Neural progenitor cell (in vitro differentiated cells): ENCODE data around the gene KCNMA1. TPM values are rescaled to one million over a fixed set of nuclear protein-coding genes. Genes with fewer than 3 reads are reported as not detected.

ENCODE experiments used
- DNase-seq: peaks from one replicate; pipeline ENCODE4 v3.0.0-alpha.2; 2016; ENCODE audit warnings: low spot score
- H2AFZ ChIP-seq: fragments of 200-600 bp; sonication (generic); replicated peaks from 2 replicates; pipeline ENCODE4 v1.6.1; 2016; ENCODE audit warnings: antibody characterized with exemption
- H3F3A ChIP-seq: fragments of 200-600 bp; sonication (generic); 2 replicates; pipeline ENCODE4 v1.6.1; 2016; ENCODE audit warnings: antibody characterized with exemption, low read depth
- H3K27ac ChIP-seq: fragments of 200-600 bp; sonication (generic); 2 replicates; pipeline ENCODE4 v1.5.1; 2016; ENCODE audit warnings: mild to moderate bottlenecking
- H3K27me3 ChIP-seq: fragments of 200-600 bp; sonication (generic); 2 replicates; pipeline ENCODE4 v1.6.1; 2016; ENCODE audit warnings: mild to moderate bottlenecking, moderate library complexity
- H3K36me3 ChIP-seq: fragments of 200-600 bp; sonication (generic); 2 replicates; pipeline ENCODE4 v1.5.1; 2016
- H3K4me1 ChIP-seq: fragments of 200-600 bp; sonication (generic); 2 replicates; pipeline ENCODE4 v1.6.1; 2016; ENCODE audit warnings: mixed run types
- H3K4me2 ChIP-seq: fragments of 200-600 bp; sonication (generic); 2 replicates; pipeline ENCODE4 v1.6.1; 2016
- H3K4me3 ChIP-seq: fragments of 200-600 bp; sonication (generic); 2 replicates; pipeline ENCODE4 v1.5.1; 2016
- H3K79me2 ChIP-seq: fragments of 200-600 bp; sonication (generic); 2 replicates; pipeline ENCODE4 v1.6.1; 2016; ENCODE audit warnings: low read depth
- H3K9ac ChIP-seq: fragments of 200-600 bp; sonication (generic); 2 replicates; pipeline ENCODE4 v1.6.1; 2016
- H3K9me3 ChIP-seq: fragments of 200-600 bp; sonication (generic); 2 replicates; pipeline ENCODE4 v1.5.1; 2016; ENCODE audit warnings: low read depth
- H4K20me1 ChIP-seq: fragments of 200-600 bp; sonication (generic); 2 replicates; pipeline ENCODE4 v1.6.1; 2016; ENCODE audit warnings: low read depth
- H3K27ac Mint-ChIP-seq: 3 replicates; pipeline ENCODE4 v1.8.0; 2021; ENCODE audit warnings: mixed read lengths
- H3K27me3 Mint-ChIP-seq: 2 replicates; pipeline ENCODE4 v1.8.0; 2022; ENCODE audit warnings: low read depth, mild to moderate bottlenecking, inconsistent platforms, moderate library complexity, mixed read lengths; ENCODE audit not compliant: insufficient read depth
- H3K36me3 Mint-ChIP-seq: 3 replicates; pipeline ENCODE4 v1.8.0; 2021; ENCODE audit warnings: mixed read lengths
- H3K4me1 Mint-ChIP-seq: 3 replicates; pipeline ENCODE4 v1.8.0; 2021; ENCODE audit warnings: mixed read lengths
- H3K4me3 Mint-ChIP-seq: 3 replicates; pipeline ENCODE4 v1.8.0; 2021; ENCODE audit warnings: mild to moderate bottlenecking, moderate library complexity, mixed read lengths
- H3K9me3 Mint-ChIP-seq: 3 replicates; pipeline ENCODE4 v1.8.0; 2020; ENCODE audit warnings: mixed read lengths
- EZH2 ChIP-seq: fragments of 200-600 bp; sonication (generic); IDR thresholded peaks from 2 replicates; pipeline ENCODE4 v1.6.1; 2017; ENCODE audit warnings: antibody characterized with exemption, mild to moderate bottlenecking, moderate library complexity
- EZH2phosphoT487 ChIP-seq: fragments of 200-600 bp; sonication (generic); IDR thresholded peaks from 2 replicates; pipeline ENCODE4 v1.6.1; 2017; ENCODE audit warnings: antibody characterized with exemption
- total RNA-seq: library from RNA; depleted of rRNA; stranded (reverse); fragments of >200 nt; gene quantifications from 2 replicates; pipeline ENCODE4 v1.2.3, GENCODE V29; 2015; ENCODE audit warnings: low replicate concordance
- TF ChIP-seq, protein P1 (sequence below): fragments of 200-600 bp; sonication (generic); IDR thresholded peaks from 2 replicates; pipeline ENCODE4 v1.5.1; 2017; ENCODE audit warnings: antibody characterized with exemption, mild to moderate bottlenecking

Gene KCNMA1
- total RNA-seq, 1 donor from 2014 or later: 2.4 TPM

DNA sequence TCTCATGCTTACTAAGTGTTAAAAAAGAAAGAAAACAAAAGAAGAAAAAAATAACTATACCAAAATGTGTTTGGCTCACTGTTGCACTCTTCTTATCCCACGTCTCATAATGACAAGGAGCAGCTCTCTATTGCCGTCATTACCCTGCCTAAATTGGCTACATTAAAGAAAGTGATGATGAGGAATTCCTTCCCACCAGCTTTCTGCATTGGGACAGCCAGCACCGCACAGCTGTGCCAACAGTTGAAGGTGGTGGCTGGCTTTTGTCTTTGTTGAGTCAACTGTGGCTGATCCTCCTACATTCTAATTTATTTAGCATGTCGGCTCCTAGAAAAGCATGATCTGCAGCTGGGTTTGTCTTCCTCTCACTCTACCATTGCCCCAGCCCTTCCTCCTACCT lies 751.8 kb downstream of the KCNMA1 start:
- Histone ChIP-seq H3K36me3 (no peaks in the 10 kb centered on the region), H3K4me2 (peak overlapping the region; percentile 31), H3K9me3 (no peaks in the 10 kb centered on the region), H4K20me1 (no peaks in the 10 kb centered on the region), H3K9ac (no peak overlapping the region), H3K27ac (no peak overlapping the region), H3K4me1 (peaks cover 31% of the 10 kb centered on the region), H3K79me2 (no peaks in the 10 kb centered on the region), H2AFZ (no peak overlapping the region), H3K4me3 (no peak overlapping the region), H3F3A (peaks cover 11% of the 10 kb centered on the region), H3K27me3 (no peaks in the 10 kb centered on the region)
- H3K27me3 Mint-ChIP-seq: peaks cover 5% of the 10 kb centered on the region
- no peaks in the 10 kb centered on the region for H3K9me3 Mint-ChIP-seq
- peaks cover 30% of the 10 kb centered on the region for H3K4me1 Mint-ChIP-seq
- DNase-seq: peak; percentile 72
- no peaks in the 10 kb centered on the region for H3K36me3 Mint-ChIP-seq
- H3K4me3 Mint-ChIP-seq: no peak overlapping the region
- TF ChIP-seq, protein P1, sequence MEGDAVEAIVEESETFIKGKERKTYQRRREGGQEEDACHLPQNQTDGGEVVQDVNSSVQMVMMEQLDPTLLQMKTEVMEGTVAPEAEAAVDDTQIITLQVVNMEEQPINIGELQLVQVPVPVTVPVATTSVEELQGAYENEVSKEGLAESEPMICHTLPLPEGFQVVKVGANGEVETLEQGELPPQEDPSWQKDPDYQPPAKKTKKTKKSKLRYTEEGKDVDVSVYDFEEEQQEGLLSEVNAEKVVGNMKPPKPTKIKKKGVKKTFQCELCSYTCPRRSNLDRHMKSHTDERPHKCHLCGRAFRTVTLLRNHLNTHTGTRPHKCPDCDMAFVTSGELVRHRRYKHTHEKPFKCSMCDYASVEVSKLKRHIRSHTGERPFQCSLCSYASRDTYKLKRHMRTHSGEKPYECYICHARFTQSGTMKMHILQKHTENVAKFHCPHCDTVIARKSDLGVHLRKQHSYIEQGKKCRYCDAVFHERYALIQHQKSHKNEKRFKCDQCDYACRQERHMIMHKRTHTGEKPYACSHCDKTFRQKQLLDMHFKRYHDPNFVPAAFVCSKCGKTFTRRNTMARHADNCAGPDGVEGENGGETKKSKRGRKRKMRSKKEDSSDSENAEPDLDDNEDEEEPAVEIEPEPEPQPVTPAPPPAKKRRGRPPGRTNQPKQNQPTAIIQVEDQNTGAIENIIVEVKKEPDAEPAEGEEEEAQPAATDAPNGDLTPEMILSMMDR: no peak
- TF ChIP-seq EZH2phosphoT487: no peak
- TF ChIP-seq EZH2: no peak
- no peak overlapping the region for H3K27ac Mint-ChIP-seq

DNA sequence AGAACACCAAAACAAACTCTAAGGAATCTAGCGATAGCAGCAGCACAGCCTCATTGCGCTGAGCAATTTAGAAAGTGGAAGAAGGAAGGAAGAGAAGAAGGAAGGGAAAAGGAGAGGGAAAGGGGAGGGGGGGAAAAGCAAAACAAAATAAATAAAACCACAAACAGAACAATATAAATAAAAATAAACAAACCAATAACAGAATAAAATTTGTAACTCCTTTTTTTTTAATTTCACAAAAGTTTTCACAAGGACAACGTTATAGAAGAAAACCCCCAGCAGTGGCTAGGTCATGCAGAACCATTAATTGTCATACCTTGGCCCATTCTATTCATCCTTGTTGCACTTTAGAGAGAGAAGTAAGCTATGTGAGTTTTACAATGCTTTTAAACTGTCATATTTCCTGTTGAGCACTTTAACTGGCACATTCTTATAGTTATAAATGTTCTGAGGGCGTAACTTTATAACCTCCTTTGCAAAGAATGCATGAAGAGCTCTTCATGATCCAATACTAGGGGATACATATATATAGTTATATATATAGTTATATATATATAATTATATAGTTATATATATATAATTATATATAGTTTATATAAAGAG lies 752.8 kb downstream of the KCNMA1 start:
- Histone ChIP-seq H2AFZ (no peak overlapping the region), H3K4me2 (no peak overlapping the region), H3K4me3 (no peak overlapping the region), H3K9ac (no peak overlapping the region), H3K9me3 (no peaks in the 10 kb centered on the region), H3K27me3 (no peaks in the 10 kb centered on the region), H3F3A (peaks cover 11% of the 10 kb centered on the region), H3K27ac (no peak overlapping the region), H3K79me2 (no peaks in the 10 kb centered on the region), H3K4me1 (peaks cover 31% of the 10 kb centered on the region), H4K20me1 (no peaks in the 10 kb centered on the region), H3K36me3 (no peaks in the 10 kb centered on the region)
- TF ChIP-seq, protein P1: no peak
- TF ChIP-seq EZH2 (no peak), EZH2phosphoT487 (no peak)
- Mint-ChIP-seq H3K36me3 (no peaks in the 10 kb centered on the region), H3K27ac (no peak overlapping the region), H3K4me3 (no peak overlapping the region), H3K27me3 (peaks cover 5% of the 10 kb centered on the region), H3K4me1 (peaks cover 40% of the 10 kb centered on the region), H3K9me3 (no peaks in the 10 kb centered on the region)
- DNase-seq: no peak

DNA sequence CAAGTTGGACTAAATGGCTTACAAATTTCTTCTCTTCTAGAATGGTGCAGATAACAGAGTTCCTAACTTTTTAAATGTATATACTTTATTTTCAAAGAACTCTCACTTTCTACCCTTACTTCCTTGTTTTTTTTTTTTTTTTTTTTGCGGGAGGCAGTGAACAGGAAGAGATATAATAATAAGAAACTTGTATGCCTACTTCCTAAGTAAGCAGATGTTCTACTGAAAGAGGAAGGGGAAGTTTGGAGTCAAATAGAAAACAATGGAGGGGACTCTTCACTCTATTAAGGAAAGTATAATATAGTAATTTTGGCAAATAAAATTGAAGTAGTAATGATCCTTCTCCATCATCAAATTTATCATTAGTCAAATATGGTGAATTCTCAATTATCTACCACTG lies 754.0 kb downstream of the KCNMA1 start:
- H3K79me2 ChIP-seq: no peaks in the 10 kb centered on the region
- no peaks in the 10 kb centered on the region for H3K36me3 ChIP-seq
- no peak overlapping the region for H3K27ac ChIP-seq
- no peaks in the 10 kb centered on the region for H3K9me3 ChIP-seq
- H3F3A ChIP-seq: peaks cover 11% of the 10 kb centered on the region
- TF ChIP-seq, protein P1: no peak
- TF ChIP-seq EZH2phosphoT487: no peak
- TF ChIP-seq EZH2: no peak
- H3K4me1 ChIP-seq: peaks cover 34% of the 10 kb centered on the region
- Mint-ChIP-seq H3K9me3 (no peaks in the 10 kb centered on the region), H3K4me3 (no peak overlapping the region), H3K27ac (no peak overlapping the region), H3K4me1 (peaks cover 51% of the 10 kb centered on the region), H3K27me3 (peaks cover 5% of the 10 kb centered on the region), H3K36me3 (no peaks in the 10 kb centered on the region)
- no peak overlapping the region for H3K4me2 ChIP-seq
- no peaks in the 10 kb centered on the region for H4K20me1 ChIP-seq
- H2AFZ ChIP-seq: no peak overlapping the region
- H3K4me3 ChIP-seq: no peak overlapping the region
- no peak overlapping the region for H3K9ac ChIP-seq
- DNase-seq: no peak
- H3K27me3 ChIP-seq: no peaks in the 10 kb centered on the region
